Rectal smooth muscle tissue (tissue), 1 donor: Measurements from ENCODE around the gene ACVR1.
"Not testable (repeated sequence)": the region's sequence is repeated elsewhere in the genome, so short reads cannot be mapped to it uniquely, and the experiment has no call there.

Experiments used
- H3K27ac ChIP-seq: one replicate; pipeline ENCODE4 v1.7.0; 2013; ENCODE audit warnings: low read depth, low read length, inconsistent platforms
- H3K27me3 ChIP-seq: one replicate; pipeline ENCODE4 v1.7.0; 2013; ENCODE audit warnings: low read length; ENCODE audit not compliant: control insufficient read depth, insufficient read depth
- H3K36me3 ChIP-seq: one replicate; pipeline ENCODE4 v1.7.0; 2013; ENCODE audit warnings: low read length; ENCODE audit not compliant: control insufficient read depth, insufficient read depth
- H3K4me1 ChIP-seq: one replicate; pipeline ENCODE4 v1.7.0; 2013; ENCODE audit warnings: low read length; ENCODE audit not compliant: control insufficient read depth, insufficient read depth
- H3K4me3 ChIP-seq: one replicate; pipeline ENCODE4 v1.7.0; 2013; ENCODE audit warnings: low read length
- H3K9ac ChIP-seq: one replicate; pipeline ENCODE4 v1.7.0; 2013; ENCODE audit warnings: low read length

Gene ACVR1

DNA sequence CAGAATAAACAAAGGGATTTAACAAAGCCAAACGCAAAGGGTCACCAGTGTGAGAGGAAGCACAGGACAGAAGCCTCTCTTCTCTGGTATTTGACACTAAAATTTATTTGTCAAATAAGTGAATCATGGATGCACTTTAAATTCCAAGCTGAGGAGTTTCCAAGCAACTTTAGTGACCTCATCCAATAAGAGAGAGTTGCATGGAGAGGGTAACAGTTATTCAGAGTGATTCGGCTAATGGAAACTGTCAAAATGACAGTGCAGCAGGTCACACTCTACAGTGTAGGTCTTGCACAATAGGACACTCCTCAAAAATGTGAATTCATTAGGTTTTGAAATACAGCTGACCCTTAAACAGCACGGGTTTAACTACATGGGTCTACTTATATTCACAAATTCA is 143.5 kb downstream of the ACVR1 start:
- Histone ChIP-seq H3K27ac (no peak overlapping the region), H3K9ac (no peak overlapping the region), H3K4me3 (no peak overlapping the region), H3K27me3 (no peaks in the 10 kb centered on the region), H3K36me3 (peaks cover 7% of the 10 kb centered on the region), H3K4me1 (no peaks in the 10 kb centered on the region)

DNA sequence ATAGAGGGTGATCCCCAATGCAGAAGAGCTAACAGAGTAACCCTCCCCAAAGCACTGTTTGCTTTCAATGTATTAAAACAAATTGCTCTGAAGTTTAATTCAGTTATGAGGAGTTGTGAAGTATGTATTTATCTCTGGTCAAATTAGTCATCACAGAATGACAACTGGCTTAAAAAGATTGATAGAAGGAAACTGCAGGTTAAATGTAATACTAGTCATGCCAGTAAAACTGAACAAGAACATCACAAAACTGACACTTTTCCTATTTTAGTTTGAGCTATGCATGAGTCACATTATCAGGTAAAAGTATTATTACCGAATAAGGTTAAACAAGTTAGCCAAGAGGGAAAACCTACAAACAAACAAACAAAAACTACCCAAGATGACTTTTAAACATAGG is 148.4 kb downstream of the ACVR1 start:
- H3K9ac ChIP-seq = no peak overlapping the region
- no peaks in the 10 kb centered on the region for H3K4me1 ChIP-seq
- no peaks in the 10 kb centered on the region for H3K27me3 ChIP-seq
- H3K4me3 ChIP-seq = no peak overlapping the region
- H3K27ac ChIP-seq = no peak overlapping the region
- H3K36me3 ChIP-seq = peaks cover 2% of the 10 kb centered on the region

DNA sequence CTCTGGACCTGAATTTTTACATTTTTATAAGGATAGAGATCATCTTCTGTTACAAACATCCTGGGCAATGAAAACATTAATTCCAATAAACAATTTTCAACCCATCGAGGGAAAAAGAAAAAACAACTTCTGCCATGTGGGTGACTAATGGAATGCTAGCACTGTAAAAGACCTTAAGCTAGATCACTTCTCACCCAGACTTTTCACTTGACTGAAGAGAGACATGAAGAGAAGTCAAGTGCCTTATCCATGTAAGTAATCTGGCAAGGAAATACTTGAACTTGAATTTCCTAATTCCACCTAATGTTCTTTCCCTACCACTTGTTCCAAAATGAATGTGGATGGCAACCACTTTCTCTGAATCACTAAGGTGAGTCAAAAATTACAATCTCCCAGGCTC is 149.2 kb downstream of the ACVR1 start:
- Histone ChIP-seq H3K4me1 (no peaks in the 10 kb centered on the region), H3K4me3 (no peak overlapping the region), H3K36me3 (peaks cover 2% of the 10 kb centered on the region), H3K27ac (no peak overlapping the region), H3K9ac (no peak overlapping the region), H3K27me3 (no peaks in the 10 kb centered on the region)

DNA sequence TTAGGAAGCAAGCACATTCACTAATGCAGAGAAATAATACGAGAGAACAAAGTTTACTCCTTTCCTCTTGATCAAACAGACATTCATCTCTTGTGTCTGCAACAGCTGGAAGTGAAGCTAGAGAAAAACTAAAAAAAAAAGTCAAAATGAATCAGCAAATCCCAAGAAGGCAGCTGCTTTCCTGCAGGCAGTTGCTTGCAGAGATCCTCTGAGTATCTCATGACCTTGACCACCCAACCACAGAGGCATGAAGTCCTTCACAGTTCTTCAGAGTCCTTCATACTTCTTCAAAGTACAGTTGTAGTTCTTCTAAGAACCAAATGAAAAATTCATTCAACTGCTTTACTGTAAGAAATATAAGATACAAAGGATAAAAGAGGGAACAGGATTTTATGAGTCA is 150.3 kb downstream of the ACVR1 start:
- H3K9ac ChIP-seq = no peak overlapping the region
- H3K36me3 ChIP-seq = peaks cover 2% of the 10 kb centered on the region
- H3K4me1 ChIP-seq = no peaks in the 10 kb centered on the region
- no peak overlapping the region for H3K4me3 ChIP-seq
- no peaks in the 10 kb centered on the region for H3K27me3 ChIP-seq
- H3K27ac ChIP-seq = no peak overlapping the region

DNA sequence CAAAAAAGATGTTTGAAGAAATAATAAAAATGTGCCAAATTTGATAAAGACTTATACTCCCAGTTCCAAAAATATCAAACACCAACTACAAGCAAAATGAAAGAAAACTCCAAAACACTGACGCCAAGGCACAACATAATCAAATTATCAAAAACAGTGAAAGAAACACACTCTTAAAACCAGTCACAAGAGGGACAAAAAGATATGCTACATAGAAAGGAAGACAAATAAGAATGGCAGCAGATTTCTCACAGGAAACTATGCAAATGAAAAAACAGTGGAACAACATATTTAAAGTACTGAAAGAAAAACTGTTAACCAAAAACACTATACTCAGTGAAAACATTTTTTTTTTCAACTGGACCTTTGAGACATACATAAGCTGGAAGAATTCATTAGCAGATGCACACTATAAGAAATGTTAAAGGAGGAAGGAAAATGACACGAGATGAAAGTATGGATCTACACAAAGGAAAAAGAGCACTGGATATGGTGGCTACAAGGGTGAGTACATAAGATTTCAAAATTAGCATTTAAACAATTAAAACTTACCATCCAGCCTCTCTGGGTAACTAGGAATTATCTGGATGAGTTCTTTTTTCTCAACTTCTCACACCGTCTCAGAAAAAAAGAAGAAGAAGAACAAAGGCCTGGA is 153.4 kb downstream of the ACVR1 start:
- Histone ChIP-seq H3K27ac (no peak overlapping the region), H3K4me3 (no peak overlapping the region), H3K9ac (no peak overlapping the region), H3K4me1 (no peaks in the 10 kb centered on the region), H3K27me3 (no peaks in the 10 kb centered on the region), H3K36me3 (peaks cover 2% of the 10 kb centered on the region)

DNA sequence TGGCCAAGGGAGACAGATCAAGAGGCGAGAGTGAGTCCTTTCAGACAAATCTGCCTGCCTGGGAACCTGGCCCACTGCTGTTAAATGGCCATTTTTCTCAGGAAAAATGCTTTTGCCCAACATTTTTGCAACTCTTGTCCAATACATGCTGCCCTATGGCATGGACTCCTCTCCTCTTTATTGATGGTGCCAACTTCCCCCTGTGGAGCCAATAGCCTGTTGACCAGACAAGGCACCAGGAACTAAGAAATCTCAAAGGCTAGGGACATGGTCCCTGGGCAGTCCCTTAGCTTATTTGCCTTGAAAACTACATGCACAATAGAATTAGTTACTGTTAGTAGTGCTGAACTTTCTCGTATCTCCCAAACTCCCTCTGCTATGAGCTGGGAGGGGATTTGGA is 155.6 kb downstream of the ACVR1 start:
- Histone ChIP-seq H3K4me3 (no peak overlapping the region), H3K36me3 (peaks cover 2% of the 10 kb centered on the region), H3K27me3 (no peaks in the 10 kb centered on the region), H3K27ac (no peak overlapping the region), H3K9ac (no peak overlapping the region), H3K4me1 (no peaks in the 10 kb centered on the region)

DNA sequence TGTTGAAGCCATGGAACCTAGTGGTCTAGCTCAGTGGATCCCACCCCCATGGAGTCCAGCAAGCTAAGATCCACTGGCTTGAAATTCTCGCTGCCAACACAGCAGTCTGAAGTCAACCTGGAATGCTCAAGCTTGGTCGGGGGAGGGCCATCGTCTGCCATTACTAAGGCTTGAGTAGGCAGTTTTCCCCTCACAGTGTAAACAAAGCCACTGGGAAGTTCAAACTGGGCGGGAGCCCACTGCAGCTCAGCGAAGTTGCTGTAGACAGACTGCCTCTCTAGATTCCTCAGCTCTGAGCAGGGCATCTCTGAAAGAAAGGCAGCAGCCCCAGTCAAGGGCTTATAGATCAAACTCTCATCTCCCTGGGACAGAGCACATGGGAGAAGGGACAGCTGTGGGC is 171.5 kb downstream of the ACVR1 start:
- H3K27ac ChIP-seq, H3K36me3 ChIP-seq, H3K27me3 ChIP-seq, H3K9ac ChIP-seq, H3K4me1 ChIP-seq, H3K4me3 ChIP-seq: not testable (repeated sequence)

DNA sequence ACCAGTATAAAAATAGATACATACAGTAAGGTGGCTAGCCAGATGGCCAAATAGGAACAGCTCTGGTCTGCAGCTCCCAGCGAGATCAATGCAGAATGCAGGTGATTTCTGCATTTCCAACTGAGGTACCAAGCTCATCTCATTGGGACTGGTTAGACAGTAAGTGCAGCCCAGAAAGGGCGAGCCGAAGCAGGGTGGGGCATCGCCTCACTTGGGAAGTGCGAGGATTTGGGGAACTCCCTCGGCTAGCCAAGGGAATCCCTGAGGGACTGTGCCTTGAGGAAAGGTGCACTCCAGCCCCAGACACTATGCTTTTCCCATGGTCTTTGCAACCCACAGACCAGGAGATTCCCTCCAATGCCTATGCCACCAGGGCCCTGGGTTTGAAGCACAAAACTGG is 172.0 kb downstream of the ACVR1 start:
- H3K9ac ChIP-seq = not testable (repeated sequence)

DNA sequence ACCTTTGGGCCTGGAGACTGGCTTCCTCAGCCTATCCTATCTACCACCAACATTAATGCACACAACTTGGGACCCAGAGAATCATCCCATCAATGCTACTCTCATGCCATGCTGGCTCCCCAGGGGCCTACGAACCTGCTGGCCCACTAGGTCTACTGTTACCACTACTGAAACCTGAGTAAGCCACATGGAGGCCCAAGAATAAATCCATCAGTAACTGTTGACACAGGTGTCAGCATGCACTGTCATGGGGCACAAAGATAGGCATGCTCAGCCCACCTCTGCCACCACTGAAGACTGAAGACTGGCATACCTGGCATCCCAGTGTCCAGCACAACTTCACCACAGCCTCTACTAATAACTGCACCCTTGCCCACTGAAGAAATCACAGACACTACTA is 176.3 kb downstream of the ACVR1 start:
- H3K4me1 ChIP-seq = no peaks in the 10 kb centered on the region

More for the DNA sequence above, 172.0 kb downstream of the ACVR1 start:
- not testable (repeated sequence) for H3K4me3 ChIP-seq, H3K27me3 ChIP-seq, H3K36me3 ChIP-seq, H3K27ac ChIP-seq, H3K4me1 ChIP-seq

DNA sequence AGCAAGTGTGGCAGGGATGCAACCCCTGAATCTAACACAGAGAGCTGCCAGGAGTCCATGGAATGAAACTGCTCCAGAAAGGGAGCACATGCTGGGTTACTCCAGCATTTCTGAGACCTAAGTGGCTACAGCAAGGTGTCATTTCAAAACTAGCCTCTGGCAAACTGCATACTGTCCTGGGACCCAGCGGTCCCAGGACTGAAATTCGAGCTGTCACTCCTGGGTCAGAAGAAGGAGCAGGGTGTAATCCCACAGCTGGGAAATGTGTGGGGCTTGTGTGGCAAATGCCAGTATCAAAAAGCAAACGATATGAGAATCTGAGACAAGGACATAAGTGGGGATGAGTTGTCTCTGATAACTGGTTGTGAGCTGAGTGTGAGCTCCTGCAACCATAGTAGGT is 177.1 kb downstream of the ACVR1 start:
- Histone ChIP-seq H3K36me3 (no peaks in the 10 kb centered on the region), H3K27me3 (no peaks in the 10 kb centered on the region)

More for the DNA sequence above, 176.3 kb downstream of the ACVR1 start:
- Histone ChIP-seq H3K27ac (no peak overlapping the region), H3K9ac (no peak overlapping the region), H3K4me3 (no peak overlapping the region), H3K36me3 (no peaks in the 10 kb centered on the region), H3K27me3 (no peaks in the 10 kb centered on the region)

DNA sequence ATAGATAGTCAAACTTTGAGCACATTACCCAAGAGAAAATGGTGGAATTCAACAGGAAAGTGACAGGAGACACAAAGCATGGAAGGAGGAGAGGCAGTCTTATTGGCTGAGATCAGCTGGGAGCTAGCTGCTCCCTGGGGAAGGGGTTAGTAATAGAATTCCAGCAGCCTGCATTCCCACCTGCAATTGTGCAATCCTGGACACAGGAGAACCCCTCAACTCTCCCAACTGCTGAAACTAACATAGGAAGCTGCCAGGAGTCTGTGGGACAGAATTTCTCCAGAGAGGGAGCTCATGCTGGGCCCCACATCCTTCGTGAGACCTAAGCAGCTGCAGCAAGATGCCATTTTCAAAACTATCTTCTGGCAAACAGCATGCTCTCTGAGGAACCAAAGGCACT is 177.7 kb downstream of the ACVR1 start:
- Histone ChIP-seq H3K4me3 (no peak overlapping the region), H3K9ac (no peak overlapping the region), H3K4me1 (no peaks in the 10 kb centered on the region), H3K27ac (no peak overlapping the region), H3K36me3 (no peaks in the 10 kb centered on the region), H3K27me3 (no peaks in the 10 kb centered on the region)

More for the DNA sequence above, 177.1 kb downstream of the ACVR1 start:
- Histone ChIP-seq H3K4me3 (no peak overlapping the region), H3K27ac (no peak overlapping the region), H3K9ac (no peak overlapping the region), H3K4me1 (no peaks in the 10 kb centered on the region)

DNA sequence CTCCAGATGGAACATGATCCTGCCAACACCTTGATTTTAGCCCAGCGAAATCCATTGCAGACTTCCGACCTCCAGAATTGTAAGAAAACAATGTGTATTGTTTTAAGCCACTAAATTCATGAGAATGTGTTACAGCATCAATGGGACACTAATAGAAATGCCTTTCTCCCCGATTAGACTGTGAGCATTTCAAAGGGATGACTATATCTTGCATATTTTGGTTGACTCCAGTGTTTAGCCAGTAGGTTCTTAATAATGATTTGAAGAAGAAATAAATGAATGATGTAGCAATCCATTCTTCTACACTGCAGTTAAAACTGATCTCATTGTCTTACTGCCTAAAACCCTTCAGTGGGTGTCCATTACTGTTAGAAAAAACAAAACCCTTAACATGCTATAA is 180.1 kb downstream of the ACVR1 start:
- H3K27ac ChIP-seq = no peak overlapping the region
- H3K9ac ChIP-seq = no peak overlapping the region
- H3K4me1 ChIP-seq = no peaks in the 10 kb centered on the region
- no peaks in the 10 kb centered on the region for H3K27me3 ChIP-seq
- H3K4me3 ChIP-seq = no peak overlapping the region
- no peaks in the 10 kb centered on the region for H3K36me3 ChIP-seq

DNA sequence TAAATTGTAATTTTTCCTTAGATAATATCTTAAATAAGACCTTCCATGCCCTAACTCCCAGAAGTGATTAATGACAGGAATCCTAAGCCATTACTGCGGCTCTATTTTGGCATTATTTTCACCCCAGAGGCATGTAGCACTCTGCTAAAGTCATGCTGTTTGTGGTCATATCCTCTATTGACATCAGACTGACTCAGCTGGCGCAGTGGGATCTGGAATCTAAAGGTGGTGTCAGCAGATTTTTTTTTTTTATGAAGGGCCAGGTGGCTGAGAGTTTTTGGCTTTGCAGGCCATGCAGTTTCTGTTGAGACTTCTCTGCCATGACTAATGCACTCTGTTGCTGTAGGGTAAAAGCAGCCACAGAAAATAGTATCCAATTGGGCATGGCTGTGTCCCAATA is 183.4 kb downstream of the ACVR1 start:
- Histone ChIP-seq H3K4me3 (no peak overlapping the region), H3K36me3 (no peaks in the 10 kb centered on the region), H3K27me3 (no peaks in the 10 kb centered on the region), H3K4me1 (no peaks in the 10 kb centered on the region), H3K27ac (no peak overlapping the region), H3K9ac (no peak overlapping the region)
